ENCODE measurements around the gene USP44. TPM values are rescaled to one million over a fixed set of nuclear protein-coding genes. Genes with fewer than 3 reads are reported as not detected.

Gene USP44
- total and polyA plus RNA-seq, 2 donors (not counting 3 experiments of a cell fraction or from before 2014, with no cell fraction given), result 0.91 to 3.1 TPM

DNA sequence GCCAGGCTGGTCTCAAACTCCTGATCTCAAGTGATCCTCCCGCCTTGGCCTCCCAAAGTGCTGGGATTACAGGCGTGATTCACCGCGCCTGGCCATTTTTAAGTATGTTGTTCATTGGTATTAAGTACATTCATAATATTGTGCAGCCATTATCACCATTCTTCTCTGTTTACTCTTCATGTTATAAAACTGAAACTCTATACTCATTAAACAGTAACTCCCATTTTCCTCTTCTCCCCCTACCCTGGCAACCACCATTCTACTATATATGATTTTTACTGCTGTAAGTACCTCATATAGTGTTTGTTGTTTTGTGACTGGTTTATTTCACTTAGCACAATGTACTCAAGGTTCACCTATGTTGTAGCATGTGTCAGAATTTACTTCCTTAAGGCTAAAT, 54.2 kb downstream of the USP44 start:
- peaks cover 19% of the 10 kb centered on the region for H3K79me2 ChIP-seq (ENCODE audit: control insufficient read depth, insufficient read depth, low read length)
- no peak overlapping the region for H3K4me3 ChIP-seq (replicated peaks in 1 of 3; ENCODE audit: insufficient read depth in 1 of 3, low read depth in 1 of 3, low read length in 3 of 3)
- BruUV-seq (replicated peaks), result no TSS peak
- DNase-seq (ENCODE audit: low read depth, low spot score) (no peak), FAIRE-seq (no peak)
- no peak overlapping the region for H2AFZ ChIP-seq (ENCODE audit: low read depth, low read length)
- no peak overlapping the region for H3K4me2 ChIP-seq (ENCODE audit: insufficient read depth, low read length)
- H3K27ac ChIP-seq (ENCODE audit: insufficient read depth, low read depth, low read length), result no peak overlapping the region
- TF ChIP-seq, protein P1, sequence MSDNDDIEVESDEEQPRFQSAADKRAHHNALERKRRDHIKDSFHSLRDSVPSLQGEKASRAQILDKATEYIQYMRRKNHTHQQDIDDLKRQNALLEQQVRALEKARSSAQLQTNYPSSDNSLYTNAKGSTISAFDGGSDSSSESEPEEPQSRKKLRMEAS (IDR thresholded peaks at IDR 0.05; ENCODE audit: insufficient read depth, insufficient read length), result no peak
- no peak for TF ChIP-seq FOS (IDR thresholded peaks at IDR 0.05; ENCODE audit: borderline replicate concordance, insufficient read depth, low read length)
- ChIA-PET CTCF (no interaction called here), POLR2A (no interaction called here)
- intact Hi-C loops (cut with micrococcal nuclease), result no loop called here
- H3K36me3 ChIP-seq (ENCODE audit: control insufficient read depth in 2 of 2, extremely low read depth in 1 of 2, insufficient read depth in 2 of 2, low read length in 2 of 2), result peaks cover 5 to 26% of the 10 kb centered on the region in 2 experiments
- no peak overlapping the region for H3K9ac ChIP-seq (replicated peaks; ENCODE audit: extremely low read depth, insufficient read depth, low read length)
- no peaks in the 10 kb centered on the region for H3K9me1 ChIP-seq (replicated peaks; ENCODE audit: control insufficient read depth, extremely low read depth, insufficient read depth, low read length)
- H3K4me1 ChIP-seq (ENCODE audit: control insufficient read depth, extremely low read depth, insufficient read depth, low read length), result no peaks in the 10 kb centered on the region
- H3K9me3 ChIP-seq (replicated peaks; ENCODE audit: control insufficient read depth, insufficient read depth, low read length), result no peaks in the 10 kb centered on the region
- no peaks in the 10 kb centered on the region for H4K20me1 ChIP-seq (replicated peaks; ENCODE audit: control insufficient read depth, extremely low read depth, insufficient read depth, low read length)
- dilution Hi-C loops (cut with MboI; ENCODE audit: extremely low pct_ligation_motif_present, low sequenced_read_pairs), result no loop called here
- H3K27me3 ChIP-seq (ENCODE audit: control insufficient read depth in 2 of 2, insufficient read depth in 2 of 2, low read length in 2 of 2), result no peaks in the 10 kb centered on the region

DNA sequence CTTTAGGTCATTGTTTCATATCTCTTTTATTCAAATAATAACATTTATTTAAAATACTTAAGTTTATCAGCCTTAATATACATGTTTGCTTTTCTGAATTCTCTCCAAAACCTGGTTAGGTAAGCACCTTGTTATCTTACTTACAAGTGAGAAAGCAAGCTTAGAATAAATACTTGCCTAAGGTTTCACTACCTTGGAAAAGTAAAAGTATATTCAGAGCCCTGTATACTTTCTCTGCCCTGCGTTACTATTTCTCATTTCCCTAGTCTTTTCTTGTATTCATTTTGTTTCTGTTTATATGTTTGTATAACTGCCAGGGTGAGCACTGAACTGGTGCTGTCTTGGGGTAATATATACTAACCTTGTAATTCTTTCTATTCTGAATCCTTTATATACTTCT, 55.8 kb downstream of the USP44 start:
- DNase-seq (ENCODE audit: low read depth, low spot score) (no peak), FAIRE-seq (no peak)
- no peak overlapping the region for H3K4me2 ChIP-seq (ENCODE audit: insufficient read depth, low read length)
- no peak overlapping the region for H3K9ac ChIP-seq (replicated peaks; ENCODE audit: extremely low read depth, insufficient read depth, low read length)
- H2AFZ ChIP-seq (ENCODE audit: low read depth, low read length), result no peak overlapping the region
- no TSS peak for BruUV-seq (replicated peaks)
- intact Hi-C loops (cut with micrococcal nuclease) (no loop called here), dilution Hi-C loops (cut with MboI; ENCODE audit: extremely low pct_ligation_motif_present, low sequenced_read_pairs) (no loop called here)
- H4K20me1 ChIP-seq (replicated peaks; ENCODE audit: control insufficient read depth, extremely low read depth, insufficient read depth, low read length), result no peaks in the 10 kb centered on the region
- no peaks in the 10 kb centered on the region for H3K9me1 ChIP-seq (replicated peaks; ENCODE audit: control insufficient read depth, extremely low read depth, insufficient read depth, low read length)
- ChIA-PET CTCF (no interaction called here), POLR2A (no interaction called here)
- H3K79me2 ChIP-seq (ENCODE audit: control insufficient read depth, insufficient read depth, low read length), result peaks cover 19% of the 10 kb centered on the region
- no peak overlapping the region for H3K4me3 ChIP-seq (replicated peaks in 1 of 3; ENCODE audit: insufficient read depth in 1 of 3, low read depth in 1 of 3, low read length in 3 of 3)
- H3K27ac ChIP-seq (ENCODE audit: insufficient read depth, low read depth, low read length), result no peak overlapping the region
- no peaks in the 10 kb centered on the region for H3K9me3 ChIP-seq (replicated peaks; ENCODE audit: control insufficient read depth, insufficient read depth, low read length)
- H3K36me3 ChIP-seq (ENCODE audit: control insufficient read depth in 2 of 2, extremely low read depth in 1 of 2, insufficient read depth in 2 of 2, low read length in 2 of 2), result peaks cover 9 to 26% of the 10 kb centered on the region in 2 experiments
- TF ChIP-seq EZH2 (IDR thresholded peaks at IDR 0.05; ENCODE audit: borderline replicate concordance, low read depth, low read length, severe bottlenecking), result no peak
- no peak for TF ChIP-seq POLR2A (IDR thresholded peaks at IDR 0.05; ENCODE audit: low read depth, low read length)
- TF ChIP-seq POLR2AphosphoS5 (IDR thresholded peaks at IDR 0.05; ENCODE audit: insufficient read depth, low read depth, low read length), result no peak
- TF ChIP-seq, protein P2, sequence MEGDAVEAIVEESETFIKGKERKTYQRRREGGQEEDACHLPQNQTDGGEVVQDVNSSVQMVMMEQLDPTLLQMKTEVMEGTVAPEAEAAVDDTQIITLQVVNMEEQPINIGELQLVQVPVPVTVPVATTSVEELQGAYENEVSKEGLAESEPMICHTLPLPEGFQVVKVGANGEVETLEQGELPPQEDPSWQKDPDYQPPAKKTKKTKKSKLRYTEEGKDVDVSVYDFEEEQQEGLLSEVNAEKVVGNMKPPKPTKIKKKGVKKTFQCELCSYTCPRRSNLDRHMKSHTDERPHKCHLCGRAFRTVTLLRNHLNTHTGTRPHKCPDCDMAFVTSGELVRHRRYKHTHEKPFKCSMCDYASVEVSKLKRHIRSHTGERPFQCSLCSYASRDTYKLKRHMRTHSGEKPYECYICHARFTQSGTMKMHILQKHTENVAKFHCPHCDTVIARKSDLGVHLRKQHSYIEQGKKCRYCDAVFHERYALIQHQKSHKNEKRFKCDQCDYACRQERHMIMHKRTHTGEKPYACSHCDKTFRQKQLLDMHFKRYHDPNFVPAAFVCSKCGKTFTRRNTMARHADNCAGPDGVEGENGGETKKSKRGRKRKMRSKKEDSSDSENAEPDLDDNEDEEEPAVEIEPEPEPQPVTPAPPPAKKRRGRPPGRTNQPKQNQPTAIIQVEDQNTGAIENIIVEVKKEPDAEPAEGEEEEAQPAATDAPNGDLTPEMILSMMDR (IDR thresholded peaks at IDR 0.05; ENCODE audit: extremely low read depth in 1 of 2, insufficient read depth in 1 of 2, low read depth in 1 of 2, low read length in 2 of 2), result no peak
- no peak for TF ChIP-seq FOS (IDR thresholded peaks at IDR 0.05; ENCODE audit: borderline replicate concordance, insufficient read depth, low read length)
- no peak for TF ChIP-seq JUN (IDR thresholded peaks at IDR 0.05; ENCODE audit: borderline replicate concordance, insufficient read depth, insufficient read length, low read depth)
- TF ChIP-seq, protein P1 (IDR thresholded peaks at IDR 0.05; ENCODE audit: insufficient read depth, insufficient read length), result no peak
- TF ChIP-seq GATA2 (IDR thresholded peaks at IDR 0.05; ENCODE audit: insufficient read depth, insufficient read length, low read depth, low read length), result no peak
- no peak for TF ChIP-seq MYC (IDR thresholded peaks at IDR 0.05; ENCODE audit: low read depth, low read length)
- H3K27me3 ChIP-seq (ENCODE audit: control insufficient read depth in 2 of 2, insufficient read depth in 2 of 2, low read length in 2 of 2), result no peaks in the 10 kb centered on the region
- H3K4me1 ChIP-seq (ENCODE audit: control insufficient read depth, extremely low read depth, insufficient read depth, low read length), result no peaks in the 10 kb centered on the region

Data from endothelial cell of umbilical vein (primary cell).